HG03064 (cell line): Measurements from ENCODE around the gene NAP1L5.

Source experiments
- ATAC-seq: cut with Tn5 transposase; IDR thresholded peaks from one replicate; pipeline ENCODE4 v1.9.1; 2021; ENCODE audit warnings: low read depth; ENCODE audit not compliant: unreplicated experiment

Gene NAP1L5

GRCh38 chr4:88697588-88698329, at the start of gene NAP1L5:
TSS of gene NAP1L5 (minus strand) at chr4:88697829. CDS start at chr4:88697754, 75 bp downstream.
- ATAC-seq, result peak; percentile 93

- ATAC-seq, result no peak
These were observed 49.7 kb upstream of the NAP1L5 start for GRCh38 chr4:88747351-88747750.

GRCh38 chr4:88746206-88746605, 48.6 kb upstream of the NAP1L5 start:
- ATAC-seq, result no peak

- ATAC-seq, result no peak
These were observed 48.0 kb upstream of the NAP1L5 start for GRCh38 chr4:88745581-88746163.

- ATAC-seq, result no peak
These were observed 47.5 kb upstream of the NAP1L5 start for GRCh38 chr4:88745175-88745574.

- no peak for ATAC-seq
These were observed 47.0 kb upstream of the NAP1L5 start for GRCh38 chr4:88744609-88745008.

GRCh38 chr4:88743696-88744095, 46.1 kb upstream of the NAP1L5 start:
- ATAC-seq, result no peak

- no peak for ATAC-seq
These were observed 44.9 kb upstream of the NAP1L5 start for GRCh38 chr4:88742561-88742960.

- no peak for ATAC-seq
These were observed 40.6 kb upstream of the NAP1L5 start for GRCh38 chr4:88738180-88738579.

GRCh38 chr4:88737307-88737941, 39.8 kb upstream of the NAP1L5 start:
- peak; percentile 99 for ATAC-seq

GRCh38 chr4:88736264-88736663, 38.6 kb upstream of the NAP1L5 start:
- no peak for ATAC-seq

- no peak for ATAC-seq
These were observed 37.9 kb upstream of the NAP1L5 start for GRCh38 chr4:88735564-88735963.

- ATAC-seq, result no peak
These were observed 36.8 kb upstream of the NAP1L5 start for GRCh38 chr4:88734403-88734949.

- no peak for ATAC-seq
These were observed 35.2 kb upstream of the NAP1L5 start for GRCh38 chr4:88732714-88733368.

GRCh38 chr4:88731381-88731780, 33.8 kb upstream of the NAP1L5 start:
- no peak for ATAC-seq

GRCh38 chr4:88730811-88731210, 33.2 kb upstream of the NAP1L5 start:
- ATAC-seq, result no peak

- no peak for ATAC-seq
These were observed 31.6 kb upstream of the NAP1L5 start for GRCh38 chr4:88729146-88729760.

- ATAC-seq, result no peak
These were observed 30.5 kb upstream of the NAP1L5 start for GRCh38 chr4:88728146-88728545.

- ATAC-seq, result no peak
These were observed 28.4 kb upstream of the NAP1L5 start for GRCh38 chr4:88725986-88726385.

GRCh38 chr4:88725143-88725542, 27.5 kb upstream of the NAP1L5 start:
- no peak for ATAC-seq

- ATAC-seq, result no peak
These were observed 26.8 kb upstream of the NAP1L5 start for GRCh38 chr4:88724406-88724805.
